Smooth muscle cell (in vitro differentiated cells): Measurements from ENCODE around the gene CCDC70. TPM values are rescaled to one million over a fixed set of nuclear protein-coding genes. Genes with fewer than 3 reads are reported as not detected.

Source experiments
- DNase-seq: peaks from one replicate; lab custom pipeline; 2025; ENCODE audit not compliant: unreplicated experiment; lab: John Stamatoyannopoulos, UW
- H2AFZ ChIP-seq: fragments of 200-600 bp; sonication (generic); 2 replicates; pipeline ENCODE4 v1.6.0; 2016; ENCODE audit warnings: antibody characterized with exemption, low read depth, mild to moderate bottlenecking
- H3F3A ChIP-seq: fragments of 200-600 bp; sonication (generic); 2 replicates; pipeline ENCODE4 v1.6.0; 2017; ENCODE audit warnings: antibody characterized with exemption, low read depth
- H3K27ac ChIP-seq: fragments of 200-600 bp; sonication (generic); 2 replicates; pipeline ENCODE4 v1.5.1; 2016; ENCODE audit warnings: low read depth, mild to moderate bottlenecking
- H3K27me3 ChIP-seq: fragments of 200-600 bp; sonication (generic); 2 replicates; pipeline ENCODE4 v1.6.1; 2016; ENCODE audit warnings: low read depth, mild to moderate bottlenecking
- H3K36me3 ChIP-seq: fragments of 200-600 bp; sonication (generic); 2 replicates; pipeline ENCODE4 v1.5.1; 2016; ENCODE audit warnings: low read depth
- H3K4me1 ChIP-seq: fragments of 200-600 bp; sonication (generic); 2 replicates; pipeline ENCODE4 v1.5.1; 2016; ENCODE audit warnings: low read depth
- H3K4me2 ChIP-seq: fragments of 200-600 bp; sonication (generic); 2 replicates; pipeline ENCODE4 v1.6.0; 2016; ENCODE audit warnings: mild to moderate bottlenecking
- H3K4me3 ChIP-seq: fragments of 200-600 bp; sonication (generic); 2 replicates; pipeline ENCODE4 v1.5.1; 2016; ENCODE audit warnings: mild to moderate bottlenecking
- H3K79me2 ChIP-seq: fragments of 200-600 bp; sonication (generic); 2 replicates; pipeline ENCODE4 v1.6.0; 2016; ENCODE audit warnings: low read depth, mild to moderate bottlenecking
- H3K9ac ChIP-seq: fragments of 200-600 bp; sonication (generic); 2 replicates; pipeline ENCODE4 v1.6.0; 2016; ENCODE audit warnings: low read depth
- H3K9me3 ChIP-seq: fragments of 200-600 bp; sonication (generic); replicated peaks from 2 replicates; pipeline ENCODE4 v1.5.1; 2016; ENCODE audit warnings: low read depth
- H4K20me1 ChIP-seq: fragments of 200-600 bp; sonication (generic); 2 replicates; pipeline ENCODE4 v1.6.0; 2016; ENCODE audit warnings: low read depth
- CTCF ChIP-seq: fragments of 200-600 bp; sonication (generic); IDR thresholded peaks from 2 replicates; pipeline ENCODE4 v1.5.1; 2017; ENCODE audit warnings: borderline replicate concordance, mild to moderate bottlenecking, antibody characterized with exemption; ENCODE audit not compliant: insufficient read depth, poor library complexity, severe bottlenecking
- WGBS: methylation state at CpG from one replicate; pipeline ENCODE4 v1.1.7; 2016; ENCODE audit warnings: low lambda C conversion rate; 5-methylcytosine and 5-hydroxymethylcytosine counted together
- polyA plus RNA-seq: library from polyadenylated mRNA; unstranded; fragments of >200 nt; fragmentation: Nextera tagmentation; extraction: Ambion mirVana; gene quantifications from 2 replicates; pipeline ENCODE4 v1.2.1, GENCODE V29; 2016
- total RNA-seq: library from RNA; depleted of rRNA; stranded (reverse); fragments of >200 nt; gene quantifications from 2 replicates; pipeline ENCODE4 v1.2.3, GENCODE V29; 2014

CCDC70 gene
- total and polyA plus RNA-seq, 2 experiments from 2014 or later: not detected

- Histone ChIP-seq H3K4me2 (no peak overlapping the region), H3K36me3 (no peaks in the 10 kb centered on the region), H3F3A (no peaks in the 10 kb centered on the region), H2AFZ (no peak overlapping the region), H3K27ac (no peak overlapping the region), H3K79me2 (no peaks in the 10 kb centered on the region), H3K4me1 (peaks cover 6% of the 10 kb centered on the region), H3K9me3 (no peaks in the 10 kb centered on the region), H3K27me3 (no peaks in the 10 kb centered on the region), H3K4me3 (no peak overlapping the region), H4K20me1 (no peaks in the 10 kb centered on the region), H3K9ac (no peak overlapping the region)
- no peak for TF ChIP-seq CTCF
- DNase-seq: no peak
- 89% methylated on average over 11 of the region's 11 CpGs for WGBS
Measured at GRCh38 chr13:51874651-51875050, 12.9 kb downstream of the CCDC70 start.

GRCh38 chr13:51879133-51879532, 17.4 kb downstream of the CCDC70 start:
- H3K4me2 ChIP-seq: no peak overlapping the region
- H3K36me3 ChIP-seq: no peaks in the 10 kb centered on the region
- no peak for DNase-seq
- H2AFZ ChIP-seq: no peak overlapping the region
- WGBS: 83% methylated on average over 4 of the region's 4 CpGs
- no peaks in the 10 kb centered on the region for H3K27me3 ChIP-seq
- H3K27ac ChIP-seq: no peak overlapping the region
- H3K4me3 ChIP-seq: no peak overlapping the region
- H3K4me1 ChIP-seq: peaks cover 6% of the 10 kb centered on the region
- no peak for TF ChIP-seq CTCF
- H4K20me1 ChIP-seq: no peaks in the 10 kb centered on the region
- no peaks in the 10 kb centered on the region for H3K9me3 ChIP-seq
- H3F3A ChIP-seq: no peaks in the 10 kb centered on the region
- no peak overlapping the region for H3K9ac ChIP-seq
- H3K79me2 ChIP-seq: no peaks in the 10 kb centered on the region

- DNase-seq: no peak
- H3K27ac ChIP-seq: no peak overlapping the region
- H3F3A ChIP-seq: no peaks in the 10 kb centered on the region
- H3K36me3 ChIP-seq: no peaks in the 10 kb centered on the region
- H3K79me2 ChIP-seq: no peaks in the 10 kb centered on the region
- H4K20me1 ChIP-seq: no peaks in the 10 kb centered on the region
- 100% methylated on average over 1 of the region's 1 CpG for WGBS
- H3K4me2 ChIP-seq: no peak overlapping the region
- H3K4me3 ChIP-seq: no peak overlapping the region
- H3K9me3 ChIP-seq: no peaks in the 10 kb centered on the region
- no peak overlapping the region for H3K9ac ChIP-seq
- H3K27me3 ChIP-seq: no peaks in the 10 kb centered on the region
- TF ChIP-seq CTCF: no peak
- H3K4me1 ChIP-seq: peaks cover 6% of the 10 kb centered on the region
- no peak overlapping the region for H2AFZ ChIP-seq
Measured at GRCh38 chr13:51881296-51881695, 19.5 kb downstream of the CCDC70 start.

- Histone ChIP-seq H3K27ac (no peak overlapping the region), H3K79me2 (no peaks in the 10 kb centered on the region), H3F3A (peaks cover 9% of the 10 kb centered on the region), H3K27me3 (no peaks in the 10 kb centered on the region), H3K4me3 (no peak overlapping the region), H3K9me3 (no peaks in the 10 kb centered on the region), H2AFZ (no peak overlapping the region), H4K20me1 (no peaks in the 10 kb centered on the region), H3K4me1 (peaks cover 6% of the 10 kb centered on the region), H3K4me2 (no peak overlapping the region), H3K36me3 (no peaks in the 10 kb centered on the region), H3K9ac (no peak overlapping the region)
- DNase-seq: no peak
- 93% methylated on average over 6 of the region's 6 CpGs for WGBS
- no peak for TF ChIP-seq CTCF
Measured at GRCh38 chr13:51882570-51883225, 20.9 kb downstream of the CCDC70 start.
